GM12801 (cell line): Measurements from ENCODE around the gene INPP5A.

Experiments
- TF ChIP-seq, protein P1 (sequence below): IDR thresholded peaks from one replicate; pipeline ENCODE4 v1.5.1; 2011; ENCODE audit warnings: control low read depth; ENCODE audit not compliant: insufficient read length; ENCODE audit errors: extremely low read depth

Gene INPP5A

DNA sequence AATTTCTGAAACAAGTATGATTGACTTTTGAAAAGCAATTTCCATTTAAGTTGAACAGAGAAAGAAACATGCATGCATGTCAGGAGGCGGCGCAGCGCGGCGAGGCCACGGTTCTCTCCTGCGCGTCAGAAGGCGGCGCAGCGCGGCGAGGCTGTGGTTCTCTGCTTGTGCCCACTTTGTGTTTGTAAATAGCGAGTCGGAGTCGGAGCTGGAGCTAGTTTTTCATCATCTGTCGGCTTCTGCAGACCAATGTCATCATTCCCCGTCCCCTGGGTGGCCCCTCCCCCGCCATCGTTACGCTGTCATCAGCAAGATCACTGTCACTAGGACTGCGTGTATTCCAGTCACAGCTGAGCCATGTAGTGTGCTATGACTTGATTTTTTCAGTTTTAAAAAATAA, 49.2 kb downstream of the INPP5A start:
- TF ChIP-seq, protein P1, sequence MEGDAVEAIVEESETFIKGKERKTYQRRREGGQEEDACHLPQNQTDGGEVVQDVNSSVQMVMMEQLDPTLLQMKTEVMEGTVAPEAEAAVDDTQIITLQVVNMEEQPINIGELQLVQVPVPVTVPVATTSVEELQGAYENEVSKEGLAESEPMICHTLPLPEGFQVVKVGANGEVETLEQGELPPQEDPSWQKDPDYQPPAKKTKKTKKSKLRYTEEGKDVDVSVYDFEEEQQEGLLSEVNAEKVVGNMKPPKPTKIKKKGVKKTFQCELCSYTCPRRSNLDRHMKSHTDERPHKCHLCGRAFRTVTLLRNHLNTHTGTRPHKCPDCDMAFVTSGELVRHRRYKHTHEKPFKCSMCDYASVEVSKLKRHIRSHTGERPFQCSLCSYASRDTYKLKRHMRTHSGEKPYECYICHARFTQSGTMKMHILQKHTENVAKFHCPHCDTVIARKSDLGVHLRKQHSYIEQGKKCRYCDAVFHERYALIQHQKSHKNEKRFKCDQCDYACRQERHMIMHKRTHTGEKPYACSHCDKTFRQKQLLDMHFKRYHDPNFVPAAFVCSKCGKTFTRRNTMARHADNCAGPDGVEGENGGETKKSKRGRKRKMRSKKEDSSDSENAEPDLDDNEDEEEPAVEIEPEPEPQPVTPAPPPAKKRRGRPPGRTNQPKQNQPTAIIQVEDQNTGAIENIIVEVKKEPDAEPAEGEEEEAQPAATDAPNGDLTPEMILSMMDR, result no peak

DNA sequence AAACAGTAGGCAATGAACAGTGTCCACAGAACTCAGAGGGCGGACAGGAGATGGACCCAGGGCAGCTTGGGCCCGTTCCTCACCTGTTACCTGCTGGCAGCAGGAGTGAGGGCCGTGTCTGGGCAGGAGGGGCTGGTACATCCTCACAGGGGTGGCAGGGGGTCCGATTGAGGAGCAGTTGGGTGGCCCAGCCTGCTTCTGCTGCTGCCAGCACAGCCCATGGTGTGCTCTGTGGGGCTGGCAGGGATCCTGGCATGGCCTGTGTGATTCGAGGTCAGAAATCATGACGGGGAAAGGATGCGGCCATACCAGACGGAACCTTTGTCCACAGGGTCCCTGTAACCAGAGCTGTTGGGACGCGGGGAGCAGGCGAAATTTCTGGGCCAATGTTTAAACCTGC, 49.6 kb downstream of the INPP5A start:
- TF ChIP-seq, protein P1, result no peak

DNA sequence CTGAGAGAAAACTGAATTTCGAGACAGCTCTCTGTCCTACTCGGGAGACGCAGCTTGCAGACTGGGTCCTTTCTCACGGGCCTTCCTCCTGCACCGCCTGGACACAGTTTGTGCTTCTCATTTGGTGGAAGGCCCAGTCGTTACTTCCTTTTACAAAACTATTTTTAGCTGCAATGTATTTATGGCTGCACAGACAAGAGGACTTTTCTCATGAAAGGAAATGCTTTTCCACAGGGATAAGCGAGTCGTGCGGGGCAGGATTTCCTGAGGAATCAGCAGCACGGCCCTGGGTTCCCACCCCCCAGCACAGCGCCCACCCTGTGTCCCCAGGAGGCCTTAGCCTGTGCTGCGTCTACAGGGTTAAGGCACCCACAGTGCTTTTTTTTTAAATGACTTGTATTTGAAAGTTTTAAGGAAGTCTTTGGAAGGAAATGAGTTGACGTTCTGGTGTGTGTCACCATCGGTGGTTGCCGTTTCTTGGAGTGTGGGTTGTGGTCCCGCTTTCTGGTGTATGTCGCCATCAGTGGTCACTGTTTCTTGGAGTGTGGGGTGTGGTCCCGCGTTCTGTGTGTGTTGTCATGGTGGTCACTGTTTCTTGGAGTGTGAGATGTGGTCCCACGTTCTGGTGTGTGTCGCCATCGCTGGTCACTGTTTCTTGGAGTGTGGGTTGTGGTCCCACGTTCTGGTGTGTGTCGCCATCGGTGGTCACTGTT, 50.9 kb downstream of the INPP5A start:
- TF ChIP-seq, protein P1, result no peak

DNA sequence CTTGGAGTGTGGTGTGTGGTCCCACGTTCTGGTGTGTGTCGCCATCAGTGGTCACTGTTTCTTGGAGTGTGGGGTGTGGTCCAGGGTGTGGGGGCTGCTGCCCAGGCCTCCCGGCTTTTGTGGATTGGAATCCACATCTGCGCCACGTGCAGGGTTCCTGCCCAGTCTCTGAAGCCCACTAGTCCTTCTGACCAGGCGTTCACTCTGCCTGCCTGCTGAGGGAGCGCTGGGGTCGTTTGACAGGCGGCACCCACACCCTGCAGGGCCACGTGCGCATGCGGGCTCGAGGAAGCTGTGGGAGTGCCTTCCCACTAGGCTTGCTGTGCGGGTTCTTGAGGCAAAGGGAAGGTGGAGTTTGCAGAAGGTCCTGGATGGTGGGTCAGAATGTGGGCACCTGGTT, 51.4 kb downstream of the INPP5A start:
- TF ChIP-seq, protein P1, result no peak

DNA sequence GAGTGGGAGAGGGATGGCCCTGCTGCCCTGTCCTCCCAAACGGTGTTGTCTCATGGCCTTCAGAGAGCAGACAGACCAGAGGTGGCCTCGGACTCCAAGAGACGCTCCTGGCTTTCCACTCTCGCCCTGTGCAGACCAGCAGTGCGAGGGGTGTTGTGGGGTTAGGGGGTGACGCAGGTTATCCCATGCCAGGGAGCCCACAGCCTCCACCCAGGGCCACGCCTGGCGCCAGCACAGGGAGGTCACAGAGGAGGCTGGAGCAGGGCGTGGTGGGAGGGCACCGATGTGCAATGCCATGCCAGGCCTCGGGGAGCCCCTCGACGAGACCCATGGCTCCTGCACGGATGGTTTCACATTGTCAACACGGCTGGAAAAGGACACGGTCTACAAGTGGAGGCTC, 52.1 kb downstream of the INPP5A start:
- TF ChIP-seq, protein P1, result no peak

DNA sequence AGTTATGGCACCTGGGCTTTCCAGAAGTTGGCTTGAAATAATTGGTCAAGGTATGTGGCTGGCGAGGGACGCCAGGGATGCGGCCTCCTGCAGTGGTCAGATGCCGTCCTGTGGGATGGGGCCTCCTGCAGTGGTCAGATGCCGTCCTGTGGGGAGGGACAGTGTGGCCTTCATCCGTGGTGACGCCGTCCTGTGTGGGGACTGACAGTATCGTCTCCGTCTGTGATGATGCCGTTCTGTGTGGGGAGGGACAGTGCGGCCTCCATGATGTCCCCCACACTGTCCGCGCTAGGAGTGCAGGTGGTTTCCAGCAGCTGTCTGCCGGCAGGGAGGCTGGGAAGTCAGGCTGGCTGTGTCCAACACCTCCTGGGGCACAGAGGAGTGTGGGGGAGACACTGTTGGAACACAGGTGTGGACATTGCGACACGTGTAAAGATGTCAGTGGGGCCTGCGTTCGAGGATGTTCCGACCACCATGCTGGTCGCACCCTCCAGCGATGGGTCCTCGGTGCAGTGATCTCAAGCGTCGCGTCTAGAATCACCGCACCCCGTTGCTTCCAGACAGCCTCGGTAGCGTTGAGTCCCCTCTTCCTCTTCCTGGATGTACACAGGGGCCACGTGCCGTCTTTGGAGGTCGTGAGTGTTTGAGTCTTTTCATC, 52.6 kb downstream of the INPP5A start:
- TF ChIP-seq, protein P1, result no peak

DNA sequence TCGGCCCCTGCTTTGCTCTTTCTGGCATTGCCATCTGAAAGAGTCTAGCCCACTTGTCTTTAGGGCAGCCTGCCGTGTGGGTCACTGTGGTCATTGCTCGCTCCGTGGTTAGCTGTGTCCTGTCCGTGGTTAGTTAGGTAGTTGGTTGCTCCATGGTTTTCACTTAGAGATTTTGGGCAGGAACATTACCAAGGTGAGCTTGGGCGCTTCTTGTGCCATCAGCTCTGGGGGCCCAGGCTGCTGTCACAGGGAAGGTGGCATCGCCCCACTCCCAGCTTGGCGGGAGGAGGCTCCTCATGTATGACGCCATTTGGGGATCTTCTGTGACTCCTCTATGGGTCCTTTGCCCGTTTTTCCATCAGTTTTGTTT, 53.1 kb downstream of the INPP5A start:
- TF ChIP-seq, protein P1, result no peak
